OCI-LY7 (cell line): ENCODE results near the gene IL12B. TPM values are rescaled to one million over a fixed set of nuclear protein-coding genes. Genes with fewer than 3 reads are reported as not detected.

Experiments
- BruUV-seq: library from RNA; stranded (reverse); fragments of 400-500 nt; replicated peaks from 2 replicates; lab custom pipeline; 2021; lab: Mats Ljungman, UMichigan
- CTCF ChIA-PET: fragments of 300-600 bp; sonication (Branson Sonifier 250); formaldehyde crosslinking; loops from one replicate; lab custom pipeline; 2022; ENCODE audit warnings: antibody characterized with exemption; ENCODE audit not compliant: unreplicated experiment; lab: Charles Lee
- POLR2A ChIA-PET: fragments of 300-600 bp; sonication (Branson Sonifier 250); formaldehyde crosslinking; loops from one replicate; lab custom pipeline; 2022; ENCODE audit warnings: antibody characterized with exemption; lab: Charles Lee
- DNase-seq: peaks from one replicate; pipeline ENCODE4 v3.0.0-alpha.2; 2015; ENCODE audit warnings: low spot score
- H2AFZ ChIP-seq: fragments of 200-600 bp; sonication (generic), shearing (Covaris generic); 2 replicates; pipeline ENCODE4 v1.6.1; 2014; ENCODE audit warnings: mild to moderate bottlenecking, antibody characterized with exemption, low read length, moderate library complexity
- H3K27ac ChIP-seq: fragments of 200-600 bp; sonication (generic); 2 replicates; pipeline ENCODE4 v1.5.1; 2014; ENCODE audit warnings: mixed run types, low read depth, mild to moderate bottlenecking, moderate library complexity, low read length, inconsistent platforms; ENCODE audit not compliant: poor library complexity, severe bottlenecking
- H3K36me3 ChIP-seq: fragments of 200-600 bp; sonication (generic); 2 replicates; pipeline ENCODE4 v1.6.1; 2014; ENCODE audit warnings: mild to moderate bottlenecking, antibody characterized with exemption, low read length, moderate library complexity, mixed read lengths; ENCODE audit not compliant: insufficient read depth
- H3K4me1 ChIP-seq: fragments of 200-600 bp; sonication (generic); 2 replicates; pipeline ENCODE4 v1.5.1; 2014; ENCODE audit warnings: mild to moderate bottlenecking, low read length; ENCODE audit not compliant: insufficient read depth, poor library complexity, severe bottlenecking
- H3K4me2 ChIP-seq: fragments of 200-600 bp; sonication (generic); 2 replicates; pipeline ENCODE4 v1.6.1; 2014; ENCODE audit warnings: mild to moderate bottlenecking, low read length
- H3K4me3 ChIP-seq: fragments of 200-600 bp; sonication (generic); 2 replicates; pipeline ENCODE4 v1.5.1; 2014; ENCODE audit warnings: mild to moderate bottlenecking, low read depth, low read length; ENCODE audit not compliant: poor library complexity, severe bottlenecking
- H3K79me2 ChIP-seq: fragments of 200-600 bp; sonication (generic); 2 replicates; pipeline ENCODE4 v1.6.1; 2016; ENCODE audit warnings: low read depth, mild to moderate bottlenecking, low read length, moderate library complexity, mixed read lengths; ENCODE audit not compliant: insufficient read depth
- H3K9me2 ChIP-seq: fragments of 200-600 bp; sonication (generic); 2 replicates; pipeline ENCODE4 v1.6.1; 2016; ENCODE audit warnings: mild to moderate bottlenecking, low read length, mixed read lengths; ENCODE audit not compliant: insufficient read depth
- H3K9me3 ChIP-seq: fragments of 200-600 bp; sonication (generic); 2 replicates; pipeline ENCODE4 v1.6.1; 2014; ENCODE audit warnings: mild to moderate bottlenecking, mixed run types, low read length, mixed read lengths
- H4K20me1 ChIP-seq: fragments of 200-600 bp; sonication (generic); 2 replicates; pipeline ENCODE4 v1.6.1; 2014; ENCODE audit warnings: mild to moderate bottlenecking, antibody characterized with exemption, low read length, moderate library complexity, mixed read lengths; ENCODE audit not compliant: insufficient read depth
- CTCF ChIP-seq: fragments of 200-600 bp; sonication (generic); conservative IDR thresholded peaks from 2 replicates; pipeline ENCODE4 v1.5.1; 2014; ENCODE audit warnings: mild to moderate bottlenecking, antibody characterized with exemption, low read length, moderate library complexity, mixed read lengths
- EZH2phosphoT487 ChIP-seq: fragments of 200-600 bp; sonication (generic); IDR thresholded peaks from 2 replicates; pipeline ENCODE4 v1.6.1; 2018; ENCODE audit warnings: low read depth, borderline replicate concordance, mild to moderate bottlenecking, mixed run types, antibody characterized with exemption, low read length, moderate library complexity, mixed read lengths
- intact Hi-C: fragments of 100-400 bp; cut with micrococcal nuclease; formaldehyde crosslinking; loops from one replicate; pipeline ENCODE4 v1.10.0; 2022; ENCODE audit not compliant: unreplicated experiment
- total RNA-seq, 2 experiments: library from RNA; depleted of rRNA in 1 of 2; stranded (reverse); fragments of >200 nt in 1 of 2; shearing (Covaris generic) in 1 of 2; gene quantifications; 2 replicates each; pipeline ENCODE4 v1.2.3, GENCODE V29; 2014 to 2022

IL12B gene
- total RNA-seq, 2 experiments from 2014 or later = not detected

- H3K4me1 ChIP-seq = no peaks in the 10 kb centered on the region
- ChIA-PET CTCF (no interaction called here), POLR2A (interaction anchor here (1.9 kb wide), 1 partner anchor 8 kb away, joined by 6 read pairs; no protein-coding TSS in a partner anchor)
- no peak overlapping the region for H2AFZ ChIP-seq
- H3K79me2 ChIP-seq = no peaks in the 10 kb centered on the region
- no peaks in the 10 kb centered on the region for H3K9me2 ChIP-seq
- H3K36me3 ChIP-seq = no peaks in the 10 kb centered on the region
- H3K4me2 ChIP-seq = no peak overlapping the region
- no TSS peak for BruUV-seq
- no peak overlapping the region for H3K4me3 ChIP-seq
- no peaks in the 10 kb centered on the region for H4K20me1 ChIP-seq
- intact Hi-C loops = no loop called here
- H3K27ac ChIP-seq = no peak overlapping the region
- no peak for DNase-seq
- TF ChIP-seq CTCF (no peak), EZH2phosphoT487 (no peak)
- no peaks in the 10 kb centered on the region for H3K9me3 ChIP-seq
Observed at GRCh38 chr5:159319363-159319762, 10.9 kb downstream of the IL12B start.

GRCh38 chr5:159318448-159318847 lies 11.8 kb downstream of the IL12B start:
- Histone ChIP-seq H2AFZ (no peak overlapping the region), H3K4me2 (no peak overlapping the region), H3K79me2 (no peaks in the 10 kb centered on the region), H3K9me2 (no peaks in the 10 kb centered on the region), H3K27ac (no peak overlapping the region), H3K4me3 (no peak overlapping the region), H3K36me3 (no peaks in the 10 kb centered on the region), H3K9me3 (no peaks in the 10 kb centered on the region), H4K20me1 (no peaks in the 10 kb centered on the region), H3K4me1 (no peaks in the 10 kb centered on the region)
- DNase-seq = no peak
- intact Hi-C loops = no loop called here
- CTCF ChIA-PET = interaction anchor here (1.5 kb wide), 1 partner anchor 163 kb away, joined by 4 read pairs; no protein-coding TSS in a partner anchor
- POLR2A ChIA-PET = interaction anchor here (0.5 kb wide), 1 partner anchor 332 kb away, joined by 3 read pairs; no protein-coding TSS in a partner anchor
- no TSS peak for BruUV-seq
- TF ChIP-seq CTCF (no peak), EZH2phosphoT487 (no peak)

GRCh38 chr5:159317849-159318248 lies 12.4 kb downstream of the IL12B start:
- no peaks in the 10 kb centered on the region for H4K20me1 ChIP-seq
- H3K9me2 ChIP-seq = no peaks in the 10 kb centered on the region
- POLR2A ChIA-PET = interaction anchor here (0.5 to 1.2 kb wide), 3 partner anchors 9 to 333 kb away, joined by 3 to 4 read pairs (median 3); no protein-coding TSS in a partner anchor
- CTCF ChIA-PET = interaction anchor here (1.1 to 1.5 kb wide), 3 partner anchors 31 to 172 kb away, joined by 3 to 4 read pairs (median 4); no protein-coding TSS in a partner anchor
- no TSS peak for BruUV-seq
- no peak for DNase-seq
- no peak overlapping the region for H3K4me3 ChIP-seq
- no peak overlapping the region for H3K4me2 ChIP-seq
- TF ChIP-seq EZH2phosphoT487 (no peak), CTCF (no peak)
- H3K9me3 ChIP-seq = no peaks in the 10 kb centered on the region
- H3K79me2 ChIP-seq = no peaks in the 10 kb centered on the region
- no peak overlapping the region for H2AFZ ChIP-seq
- no peaks in the 10 kb centered on the region for H3K36me3 ChIP-seq
- H3K27ac ChIP-seq = no peak overlapping the region
- H3K4me1 ChIP-seq = no peaks in the 10 kb centered on the region
- intact Hi-C loops = no loop called here
